Stimulated activated CD4-positive, alpha-beta T cell treated with anti-CD3 and anti-CD28 coated beads, TNF-alpha, amount 100 ng/mL, for 24 hours (primary cell): ENCODE measurements around the gene KRTAP12-1.

Experiments used
- DNase-seq, 3 experiments: peaks; one replicate each; pipeline ENCODE4 v3.0.0-alpha.2; 2020; ENCODE audit warnings: low read depth in 3 of 3

KRTAP12-1 gene

DNA sequence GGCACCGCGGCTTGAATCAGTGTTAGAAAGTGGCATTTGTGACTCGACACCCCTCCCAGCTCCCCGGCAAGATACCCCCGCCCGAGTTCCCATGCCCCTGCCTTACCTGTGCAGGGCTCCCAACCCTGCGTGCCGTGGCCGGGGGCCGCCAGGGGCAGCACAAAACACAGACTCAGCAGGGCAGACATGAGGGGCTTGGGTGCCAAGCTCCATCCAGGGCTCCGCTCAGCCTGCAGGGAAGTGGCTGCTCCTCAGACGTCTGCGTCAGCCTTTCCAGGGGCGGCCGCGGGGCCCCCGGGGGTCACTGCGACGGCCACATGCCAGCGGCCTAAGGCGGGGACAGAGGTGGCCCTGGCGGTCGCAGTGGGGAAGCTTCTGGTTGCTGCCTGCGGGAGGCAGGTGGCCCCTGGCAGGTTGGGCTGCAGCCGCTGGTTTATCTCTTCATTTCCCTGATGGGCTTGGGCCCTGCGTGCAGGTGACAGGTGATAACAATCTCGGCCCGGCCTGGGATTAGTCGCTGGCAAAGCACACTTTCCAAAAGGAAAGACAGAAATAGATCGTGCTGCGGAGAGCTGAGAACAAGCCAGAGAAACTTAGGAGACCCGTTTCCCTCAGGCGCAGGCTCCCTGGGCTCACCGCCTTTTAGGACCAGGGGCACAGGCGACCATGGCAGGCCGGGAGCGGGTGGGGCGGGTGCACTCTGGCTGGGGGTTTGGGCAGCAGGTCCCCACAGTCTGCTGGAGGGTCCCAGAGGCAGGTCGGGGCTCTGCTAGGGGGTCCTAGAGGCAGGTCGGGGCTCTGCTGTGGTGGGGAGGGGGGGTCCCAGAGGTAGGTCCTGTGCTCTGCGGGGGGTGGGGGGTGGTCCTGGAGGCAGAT is 29.6 kb upstream of the KRTAP12-1 start, which contains the start of gene TSPEAR:
TSS of gene TSPEAR (minus strand) at position 246 of the 876 bp plus-strand sequence. CDS start at position 188, 58 bp downstream.
- DNase-seq, result no peak

DNA sequence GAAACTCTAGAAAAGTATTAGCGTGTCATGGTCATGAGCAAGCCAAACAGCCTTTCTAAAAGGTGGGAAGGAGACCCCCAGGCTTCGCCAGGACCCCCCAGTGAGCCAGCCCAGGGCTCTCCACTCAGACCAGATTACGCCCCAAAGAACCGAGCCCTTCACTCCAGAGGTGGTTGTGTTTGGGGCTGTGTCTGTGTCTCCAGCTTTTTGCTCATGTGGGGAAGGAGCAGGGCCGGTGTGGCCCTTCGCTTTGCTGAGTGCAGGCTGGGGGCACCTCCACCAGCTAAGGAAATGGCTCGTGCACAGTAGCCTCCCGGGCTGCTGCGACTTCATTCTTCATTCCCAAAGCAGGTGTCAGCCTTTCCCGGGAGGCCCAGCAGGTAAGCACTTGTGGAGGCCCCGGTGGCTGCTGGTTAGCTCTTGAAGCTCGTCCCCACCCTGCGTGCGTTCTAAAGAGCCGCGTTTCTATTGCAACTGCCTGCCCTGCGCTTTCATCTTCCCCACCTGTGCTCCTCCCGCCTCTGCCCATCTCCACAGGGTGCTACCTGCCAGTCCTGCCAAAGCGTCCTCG is 28.9 kb upstream of the KRTAP12-1 start:
- no peak for DNase-seq

DNA sequence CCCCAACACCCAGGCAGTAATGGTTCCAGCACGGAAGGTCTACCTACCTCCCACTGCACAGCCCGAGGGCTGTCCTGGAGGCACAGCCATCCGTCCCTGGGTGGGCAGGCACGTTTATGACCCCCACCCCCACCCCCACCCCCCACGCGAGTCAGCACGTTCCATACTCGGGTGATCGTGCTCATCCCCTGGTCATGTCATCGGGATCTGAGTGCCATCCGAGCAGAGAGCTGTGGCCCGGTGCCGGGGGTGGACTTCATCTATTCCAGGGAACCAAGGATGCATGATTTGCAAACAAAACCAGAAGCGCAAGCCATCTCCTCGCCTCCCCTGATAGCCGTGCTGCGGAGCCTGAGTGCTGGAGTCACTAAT is 28.3 kb upstream of the KRTAP12-1 start:
- DNase-seq, result no peak

DNA sequence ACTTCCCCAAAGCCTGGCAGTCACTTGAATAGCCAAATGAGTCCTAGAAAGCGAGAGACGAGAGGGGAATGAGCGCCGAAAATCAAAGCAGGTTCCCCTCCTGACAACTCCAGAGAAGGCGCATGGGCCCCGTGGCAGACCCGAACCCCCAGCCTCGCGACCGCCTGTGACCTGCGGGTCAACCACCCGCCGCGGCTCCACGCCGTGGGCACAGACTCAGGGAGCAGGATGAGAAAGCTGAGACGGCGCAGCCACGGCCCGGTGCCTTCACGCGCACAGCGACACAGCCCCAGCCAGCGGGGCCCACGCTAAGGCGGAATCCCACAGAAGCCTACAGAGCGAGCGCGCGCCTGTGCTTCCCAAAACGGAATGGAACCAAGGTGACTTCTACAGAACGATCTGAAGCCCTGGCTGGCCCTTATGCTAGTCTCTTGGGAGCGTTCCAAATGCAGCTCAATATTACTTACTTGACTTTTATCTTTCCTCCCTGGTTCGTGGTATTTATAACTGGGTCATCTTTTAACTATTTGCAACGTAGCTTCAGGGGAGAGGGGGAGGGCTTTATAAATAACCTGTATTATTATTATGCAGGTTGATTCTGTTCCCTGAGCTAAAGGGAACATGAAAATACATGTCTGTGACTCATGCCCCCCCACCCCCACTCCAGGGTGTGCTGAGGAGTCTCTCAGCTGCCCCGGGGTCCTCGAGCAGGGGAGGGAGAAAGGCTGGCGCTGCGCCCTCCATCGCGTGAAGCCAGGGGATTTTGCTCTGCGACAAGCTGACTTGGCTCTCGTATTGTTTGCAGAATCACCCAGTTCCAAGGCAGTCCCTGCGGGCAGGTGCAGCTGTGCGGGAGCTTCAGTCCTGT is 27.7 kb upstream of the KRTAP12-1 start:
- no peak for DNase-seq

DNA sequence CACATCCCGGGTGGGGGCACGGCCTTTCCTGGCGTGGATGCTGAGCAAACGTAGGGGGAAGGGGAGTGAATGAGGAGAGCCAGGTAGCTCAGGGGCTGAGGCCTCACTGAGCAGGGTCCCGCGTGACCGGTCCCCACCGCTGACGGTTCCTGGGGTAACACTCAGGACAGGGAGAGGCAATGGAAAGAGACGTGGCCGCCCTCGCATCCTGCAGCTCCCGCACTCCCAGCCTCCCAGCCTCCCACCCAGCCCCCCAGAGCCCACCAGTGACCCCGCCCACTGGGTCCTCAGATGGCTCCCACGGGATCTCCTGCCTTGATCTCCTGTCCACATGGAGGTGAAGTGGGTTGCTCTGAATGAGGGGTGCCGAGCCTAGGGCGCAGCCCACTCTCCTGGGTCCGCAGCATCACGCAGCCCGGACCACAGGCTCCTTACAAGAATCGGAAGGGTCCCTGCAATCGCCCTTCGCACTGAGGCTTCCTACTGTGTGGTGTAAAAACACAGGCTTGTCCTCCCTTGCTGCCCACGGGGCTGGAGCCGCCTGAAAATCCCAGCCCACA is 27.0 kb upstream of the KRTAP12-1 start:
- DNase-seq, result no peak

DNA sequence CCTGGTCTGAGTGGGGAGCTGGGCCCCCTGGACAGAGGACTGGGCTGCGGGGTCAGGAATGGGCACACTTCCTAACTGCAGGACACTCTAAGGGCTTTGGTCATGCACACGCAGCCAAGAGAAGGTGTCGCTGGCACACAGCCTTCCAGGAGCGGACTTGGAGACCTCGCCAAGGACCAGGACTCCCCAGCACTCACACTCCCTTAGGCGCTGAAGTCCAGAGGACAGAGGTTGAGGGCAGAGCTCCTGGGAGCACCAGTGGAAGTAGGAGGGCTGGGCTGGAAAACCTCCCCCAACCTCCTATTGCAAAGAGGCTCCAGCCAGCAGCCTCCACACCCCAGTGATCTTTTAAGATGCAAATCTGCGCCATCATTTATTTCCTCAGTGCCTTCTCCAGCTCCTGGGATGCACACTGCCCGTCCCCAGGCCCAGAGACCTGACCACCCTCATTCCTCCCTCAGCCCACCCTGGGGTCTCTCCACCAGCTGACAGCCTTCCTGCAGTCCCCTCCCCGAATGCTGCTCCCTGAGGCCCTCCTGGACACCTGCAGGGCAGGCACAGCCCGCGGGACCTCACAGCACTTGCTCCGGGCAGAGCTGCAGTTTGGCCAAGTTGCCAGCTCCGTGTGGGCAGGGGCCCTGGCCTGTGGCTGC is 26.4 kb upstream of the KRTAP12-1 start:
- no peak for DNase-seq

DNA sequence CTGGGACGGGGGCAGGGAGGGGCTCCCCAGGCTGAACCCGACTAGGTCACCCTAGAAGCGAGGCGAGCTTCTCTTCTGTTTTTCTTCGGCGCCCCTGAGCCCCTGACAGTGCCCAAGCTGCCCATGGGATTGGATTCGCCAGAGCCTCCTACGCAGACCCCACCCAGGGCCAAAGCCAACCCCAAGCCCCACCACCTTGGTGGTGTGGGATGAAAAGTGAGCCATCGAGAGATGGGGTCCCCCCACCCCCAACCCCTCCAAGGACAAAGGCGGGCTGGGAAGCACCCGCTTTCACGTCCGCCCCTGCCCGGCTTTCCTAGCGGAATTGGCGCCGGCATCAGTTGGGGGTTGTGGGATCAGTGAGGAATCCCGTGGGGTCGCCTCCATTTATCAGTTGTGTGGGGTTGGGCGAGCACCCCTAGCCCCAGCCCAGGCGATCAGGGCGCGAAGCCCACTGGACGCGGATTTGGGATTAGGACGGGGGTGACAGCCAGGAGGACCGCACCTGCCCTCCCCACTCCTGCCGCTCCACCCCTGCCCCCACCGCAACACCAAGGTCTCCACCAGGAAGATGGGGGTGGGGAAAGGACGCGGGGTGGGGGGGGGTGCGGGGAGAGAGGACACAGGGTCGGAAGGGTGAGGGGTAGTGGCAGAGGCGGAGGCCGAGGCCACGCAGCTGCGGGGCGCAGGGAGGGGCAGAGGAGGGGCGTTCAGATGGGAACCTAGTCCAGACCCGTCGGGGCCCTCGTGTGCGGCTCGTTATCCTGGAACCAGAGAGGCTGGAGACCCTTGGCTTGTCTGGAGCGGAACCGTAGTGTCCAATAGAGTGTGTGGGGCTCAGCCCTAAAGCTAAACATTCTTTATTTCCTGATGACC is 25.0 kb upstream of the KRTAP12-1 start:
- no peak for DNase-seq

DNA sequence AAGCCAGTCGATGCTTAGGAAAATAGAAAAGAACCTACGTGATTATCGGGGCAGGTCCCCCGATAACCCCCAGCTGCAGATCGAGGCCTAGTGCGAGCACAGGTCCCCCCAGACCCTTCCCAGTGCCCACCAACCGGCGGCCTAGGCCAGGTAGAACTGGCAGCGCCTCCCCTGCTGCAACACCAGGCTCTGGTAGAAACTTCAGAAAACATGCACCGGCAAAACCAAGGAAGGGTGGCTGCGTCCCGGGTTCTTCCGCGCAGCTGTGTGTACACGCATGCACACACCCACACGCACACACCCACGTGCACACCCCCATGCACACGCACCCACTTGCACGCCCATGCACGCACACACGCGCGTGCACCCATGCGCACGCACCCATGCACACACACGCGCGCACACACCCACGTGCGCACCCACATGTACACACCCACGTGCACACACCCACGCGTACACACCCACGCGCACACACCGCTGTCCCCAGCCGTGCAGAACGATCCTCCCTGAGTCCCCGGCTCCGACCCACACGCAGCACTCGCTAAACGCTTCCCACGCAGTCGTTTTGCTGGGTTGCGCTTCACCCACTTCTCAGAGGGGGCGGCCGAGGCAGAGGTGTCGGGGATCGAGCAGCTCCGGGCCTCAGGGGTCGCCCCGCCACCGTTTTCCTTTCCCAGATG is 24.2 kb upstream of the KRTAP12-1 start:
- no peak for DNase-seq

DNA sequence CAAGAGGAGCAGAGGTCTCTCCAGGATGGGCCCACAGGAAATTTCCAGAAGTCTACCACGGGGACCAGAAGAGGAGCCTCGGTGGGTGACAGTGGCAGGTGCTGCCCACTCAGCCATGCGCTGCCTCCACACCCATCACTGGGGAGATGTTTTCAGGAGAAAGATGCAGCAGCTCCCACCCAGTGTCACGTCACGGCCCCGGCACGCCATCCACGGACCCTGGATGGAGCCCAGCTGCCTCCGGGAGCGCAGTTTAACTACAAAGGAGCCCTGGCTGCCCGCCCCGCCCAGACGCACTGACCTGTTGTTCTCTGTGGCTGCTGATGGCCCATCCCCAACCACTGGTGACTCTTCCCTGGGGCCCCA is 22.7 kb upstream of the KRTAP12-1 start:
- DNase-seq, result no peak

DNA sequence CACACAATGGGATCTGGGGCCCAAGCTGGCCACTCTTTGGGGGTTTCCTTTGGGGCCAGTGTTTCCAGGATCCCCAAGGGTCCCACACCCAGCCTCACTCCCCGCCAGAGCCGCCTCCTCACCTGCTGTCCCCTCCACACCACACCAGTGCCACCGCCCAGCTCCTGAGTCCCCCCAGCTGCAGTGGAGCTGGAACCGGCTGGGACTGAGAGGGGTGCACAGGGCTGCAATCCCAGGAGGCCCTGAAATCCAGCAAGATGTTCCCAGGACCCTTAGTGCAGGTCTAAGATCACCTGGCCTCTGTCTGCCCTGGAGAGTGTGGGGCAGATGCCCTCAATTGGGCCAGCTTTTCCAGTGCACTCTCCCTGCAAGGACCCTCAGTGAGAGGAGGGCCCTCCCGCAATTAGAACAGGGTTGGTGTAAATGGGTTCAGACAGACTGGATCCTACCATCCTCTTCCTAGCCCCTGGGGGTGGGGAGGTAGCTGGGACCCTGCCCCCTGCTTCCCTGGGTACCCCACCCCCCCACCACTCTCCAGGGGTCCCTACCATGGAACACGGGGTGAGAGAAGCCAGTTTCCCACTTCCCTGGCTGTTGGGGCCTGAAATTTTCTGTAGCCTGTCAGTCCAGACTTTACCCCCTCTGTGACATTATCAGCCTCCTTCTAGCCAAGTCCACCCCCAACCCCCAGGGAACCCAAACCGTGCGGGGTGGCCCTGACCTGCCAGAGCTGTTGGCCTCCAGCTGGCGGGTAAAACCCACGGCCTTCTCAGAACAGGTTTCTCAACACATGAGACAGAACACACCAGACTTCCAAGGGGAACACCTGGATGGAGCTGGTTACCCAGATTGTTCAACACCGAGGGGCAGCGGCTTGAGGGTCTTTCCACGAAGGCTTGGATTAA is 22.0 kb upstream of the KRTAP12-1 start:
- no peak for DNase-seq

DNA sequence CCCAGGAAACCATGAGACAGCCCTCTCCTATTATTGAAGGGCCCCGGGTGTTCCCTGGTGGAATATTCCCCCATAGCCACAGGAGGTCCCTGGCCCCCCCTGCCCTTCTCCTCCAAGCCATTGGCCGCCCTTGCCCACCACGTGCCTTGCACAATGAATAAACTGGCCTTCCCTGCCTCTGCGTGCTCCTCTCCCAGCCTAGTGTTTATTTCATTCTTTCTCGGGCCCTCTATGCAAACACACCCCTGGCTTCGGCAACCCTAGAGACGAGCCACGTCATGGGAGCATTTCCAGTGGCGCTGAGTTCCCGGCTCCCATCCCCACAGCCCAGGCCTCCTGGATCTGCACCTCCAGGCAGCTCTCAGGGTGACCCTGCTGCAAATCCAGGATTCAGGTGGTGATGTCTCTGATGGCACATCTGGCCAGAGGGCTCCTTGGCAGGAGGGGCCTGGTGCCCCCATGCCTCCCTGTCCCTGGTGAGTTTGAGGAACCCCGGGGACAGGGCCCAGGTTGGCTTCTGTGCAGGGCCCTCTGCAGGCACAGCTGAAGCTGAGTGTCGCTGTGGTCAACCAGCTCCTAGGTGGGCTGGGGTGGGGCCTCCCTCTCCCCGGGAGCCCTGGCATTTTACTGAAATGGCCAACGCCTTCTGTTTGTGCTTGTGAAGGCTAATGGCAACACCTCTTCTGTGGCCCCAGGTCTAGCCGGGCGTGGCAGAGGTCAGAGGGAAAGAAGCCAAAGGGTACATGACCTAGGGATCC is 21.2 kb upstream of the KRTAP12-1 start:
- DNase-seq, result no peak

DNA sequence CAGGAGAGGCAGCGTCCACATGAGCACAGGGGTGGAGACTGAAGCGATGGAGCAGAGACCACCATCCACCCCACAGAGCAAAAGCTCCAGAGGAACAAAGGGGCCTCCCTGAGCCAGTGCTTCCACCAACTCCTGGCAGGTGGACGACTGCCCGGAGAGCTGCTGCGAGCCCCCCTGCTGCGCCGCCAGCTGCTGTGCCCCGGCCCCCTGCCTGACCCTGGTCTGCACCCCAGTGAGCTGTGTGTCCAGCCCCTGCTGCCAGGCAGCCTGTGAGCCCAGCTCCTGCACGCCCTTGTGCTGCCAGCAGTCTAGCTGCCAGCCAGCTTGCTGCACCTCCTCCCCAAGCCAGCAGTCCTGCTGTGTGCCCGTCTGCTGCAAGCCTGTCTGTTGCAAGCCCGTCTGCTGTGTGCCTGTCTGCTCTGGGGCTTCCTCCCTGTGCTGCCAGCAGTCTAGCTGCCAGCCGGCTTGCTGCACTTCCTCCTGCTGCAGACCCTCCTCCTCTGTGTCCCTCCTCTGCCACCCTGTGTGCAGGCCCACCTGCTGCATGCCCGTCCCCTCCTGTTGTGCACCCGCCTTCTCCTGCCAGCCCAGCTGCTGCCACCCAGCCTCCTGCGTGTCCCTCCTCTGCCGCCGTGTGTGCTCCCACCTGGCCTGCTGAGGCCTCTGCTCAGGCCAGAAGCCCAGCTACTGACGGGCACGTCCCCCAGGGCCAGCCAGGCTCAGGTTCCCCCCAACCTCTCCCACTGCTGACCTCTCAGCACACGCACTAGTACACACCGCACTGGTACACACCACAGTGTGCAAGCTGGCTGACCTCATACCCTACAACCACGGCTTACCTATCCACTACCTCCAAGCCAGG is 20.4 kb upstream of the KRTAP12-1 start:
- DNase-seq, result no peak

DNA sequence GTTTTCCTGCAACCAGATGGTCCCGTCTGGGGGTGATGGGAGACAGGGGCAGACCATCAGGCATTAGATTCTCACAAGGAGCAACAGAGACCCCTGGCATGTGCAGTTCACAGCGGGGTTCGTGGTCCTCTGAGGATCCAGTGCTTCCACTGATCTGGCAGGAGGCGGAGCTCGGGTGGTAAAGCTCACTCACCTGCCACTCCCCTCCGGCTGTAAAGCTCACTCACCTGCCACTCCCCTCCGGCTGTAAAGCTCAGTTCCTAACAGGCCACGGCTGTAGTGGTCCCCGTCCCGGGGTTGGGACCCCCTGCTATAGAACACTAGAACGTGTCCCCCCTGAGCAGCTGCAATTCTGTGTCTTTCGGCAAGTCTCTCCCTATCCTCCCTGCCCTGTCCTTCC is 19.6 kb upstream of the KRTAP12-1 start:
- no peak for DNase-seq

DNA sequence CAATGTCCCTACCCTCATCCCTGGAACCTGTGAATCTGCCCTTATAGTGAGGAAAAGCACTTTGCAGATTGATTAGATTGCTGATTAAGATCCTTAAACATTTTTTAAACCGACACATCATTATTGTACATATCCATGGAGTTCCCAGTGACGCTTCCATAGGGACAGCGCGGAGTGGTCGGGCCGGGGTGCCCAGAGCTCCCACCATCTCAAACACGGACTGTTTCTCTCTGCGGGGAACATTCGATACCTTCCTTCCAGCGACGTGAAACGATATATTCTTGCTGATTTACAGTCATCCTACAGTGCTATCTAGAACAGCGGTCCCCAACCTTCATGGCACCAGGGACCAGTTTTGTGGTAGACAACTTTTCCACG is 19.0 kb upstream of the KRTAP12-1 start:
- DNase-seq, result no peak

DNA sequence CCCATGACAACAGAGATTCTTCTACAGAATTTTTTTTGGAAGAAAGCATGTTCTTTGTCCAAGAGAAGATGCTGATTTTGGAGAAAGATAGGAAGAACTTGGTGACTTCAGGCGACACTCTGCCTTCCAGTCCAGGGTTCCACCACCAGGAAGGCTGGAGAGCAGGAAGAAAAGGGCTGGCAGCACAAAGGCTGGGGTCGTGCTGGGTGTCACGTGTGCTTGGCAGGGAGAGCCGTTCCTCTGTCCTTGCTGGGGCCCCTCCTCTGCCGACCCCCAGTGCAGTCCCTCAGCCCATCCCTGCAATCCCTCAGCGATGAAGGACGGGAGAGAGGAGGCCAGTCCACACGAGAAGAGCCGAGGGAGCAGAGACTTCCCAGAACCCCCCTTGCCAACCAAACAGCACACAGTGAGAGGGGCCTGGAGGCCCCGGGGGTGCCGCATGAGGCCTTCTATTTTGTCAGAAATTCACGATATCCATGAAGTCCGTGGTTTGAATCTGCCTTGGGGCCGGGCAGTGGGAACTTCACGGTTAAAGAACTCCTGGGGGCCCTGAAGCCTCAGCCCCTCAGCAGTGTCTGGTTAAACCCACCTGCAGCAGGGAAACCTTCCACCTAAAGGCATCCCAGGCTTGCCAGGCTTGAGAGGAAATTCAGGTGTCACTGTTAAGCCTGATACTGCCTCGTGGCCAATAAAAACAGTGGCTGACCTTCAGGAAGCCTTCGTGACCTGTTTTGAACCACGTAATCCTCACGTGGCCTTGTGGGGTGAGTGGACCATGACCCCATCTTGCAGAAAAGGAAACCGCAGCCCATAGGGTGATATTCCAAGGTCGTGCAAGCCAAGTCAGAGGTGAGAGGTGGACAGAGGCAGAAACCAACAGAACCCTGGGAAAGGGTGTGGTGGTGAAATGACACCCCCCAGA is 18.4 kb upstream of the KRTAP12-1 start:
- DNase-seq, result no peak

DNA sequence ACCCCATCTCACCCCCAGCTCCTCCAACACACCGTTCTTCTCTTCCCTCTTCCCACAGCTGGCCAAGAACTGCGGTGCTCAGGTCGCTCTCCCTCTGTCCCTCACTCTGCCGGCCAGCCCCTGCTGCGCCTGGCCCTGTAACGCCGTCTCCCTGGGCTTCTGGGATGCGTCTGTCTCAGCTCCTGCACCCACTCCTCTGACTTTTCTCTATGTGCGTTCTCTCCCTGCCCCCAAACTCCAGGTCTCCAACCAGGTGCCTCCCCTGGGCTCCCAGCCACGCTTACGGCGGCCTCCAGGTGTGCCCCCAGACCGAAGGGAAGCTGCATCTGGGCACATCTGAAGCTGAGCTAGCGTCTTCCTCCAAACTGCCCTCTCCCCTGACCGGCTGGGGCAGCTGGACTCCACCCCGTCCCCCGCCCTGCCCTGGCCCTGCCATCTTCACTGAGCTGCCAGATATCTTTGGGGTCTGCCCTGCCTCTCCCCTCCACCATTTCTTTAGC is 17.6 kb upstream of the KRTAP12-1 start:
- DNase-seq, result no peak
